GM12878 (cell line): ENCODE measurements around the gene IL3RA. TPM values are rescaled to one million over a fixed set of nuclear protein-coding genes. Genes with fewer than 3 reads are reported as not detected.
"Not testable (repeated sequence)": the region's sequence is repeated elsewhere in the genome, so short reads cannot be mapped to it uniquely, and the experiment has no call there.

Experiments
- ATAC-seq: fragments of 200-7000 bp; cut with Tn5 transposase; 3 replicates; pipeline ENCODE4 v1.9.1; 2020; ENCODE audit warnings: mild to moderate bottlenecking, moderate library complexity
- BruUV-seq: library from RNA; stranded (reverse); fragments of 400-500 nt; replicated peaks from 2 replicates; lab custom pipeline; 2021; lab: Mats Ljungman, UMichigan
- CTCF ChIA-PET: fragments of 300-600 bp; sonication (Branson Sonifier 250); formaldehyde crosslinking; extraction: SDS; loops from one replicate; lab custom pipeline; 2021; ENCODE audit warnings: inconsistent platforms; lab: Yijun Ruan, JAX
- POLR2A ChIA-PET: fragments of 350-600 bp; formaldehyde crosslinking; extraction: SDS; loops from one replicate; lab custom pipeline; 2021; ENCODE audit warnings: inconsistent platforms; lab: Charles Lee
- RAD21 ChIA-PET: fragments of 300-600 bp; sonication (Branson Sonifier 250); formaldehyde crosslinking; loops from one replicate; lab custom pipeline; 2023; ENCODE audit warnings: antibody characterized with exemption; ENCODE audit not compliant: unreplicated experiment; lab: Charles Lee
- SMC1A ChIA-PET: fragments of 300-600 bp; sonication (Branson Sonifier 250); formaldehyde crosslinking; loops from one replicate; lab custom pipeline; 2023; ENCODE audit not compliant: unreplicated experiment, uncharacterized antibody; lab: Charles Lee
- DNase-seq: peaks from one replicate; pipeline ENCODE4 v3.0.0-alpha.2; 2011; ENCODE audit warnings: low read depth, low spot score
- FAIRE-seq: peaks from 3 replicates; lab custom pipeline; 2011; peaks lifted over from hg19 to GRCh38; lab: Jason Lieb, UNC
- H2AFZ ChIP-seq: 2 replicates; pipeline ENCODE4 v1.6.0; 2011; ENCODE audit warnings: low read depth, low read length, control low read depth; ENCODE audit not compliant: control insufficient read depth
- H3K27ac ChIP-seq: 2 replicates; pipeline ENCODE4 v1.5.1; 2011; ENCODE audit warnings: control low read depth; ENCODE audit not compliant: control insufficient read depth, insufficient read depth
- H3K27me3 ChIP-seq, 2 experiments: replicated peaks in 1 of 2; 2 replicates each; pipeline versions ENCODE4 v1.6.0 to v1.6.1; 2011; ENCODE audit warnings: low read length in 1 of 2; ENCODE audit not compliant: control insufficient read depth in 2 of 2, insufficient read depth in 2 of 2
- H3K36me3 ChIP-seq, 2 experiments: 2 replicates each; pipeline ENCODE4 v1.5.1; 2011; ENCODE audit warnings: low read length in 1 of 2; ENCODE audit not compliant: control insufficient read depth in 2 of 2, insufficient read depth in 2 of 2
- H3K4me1 ChIP-seq: 2 replicates; pipeline ENCODE4 v1.6.1; 2011; ENCODE audit warnings: mild to moderate bottlenecking, low read length, moderate library complexity, mixed read lengths; ENCODE audit not compliant: control insufficient read depth, insufficient read depth
- H3K4me2 ChIP-seq: 2 replicates; pipeline ENCODE4 v1.6.0; 2011; ENCODE audit warnings: control low read depth; ENCODE audit not compliant: control insufficient read depth, insufficient read depth
- H3K4me3 ChIP-seq: fragments of 200-600 bp; sonication (generic); 2 replicates; pipeline ENCODE4 v1.5.1; 2016
- H3K79me2 ChIP-seq: 2 replicates; pipeline ENCODE4 v1.6.0; 2011; ENCODE audit warnings: low read length; ENCODE audit not compliant: control insufficient read depth, insufficient read depth
- H3K9ac ChIP-seq: 2 replicates; pipeline ENCODE4 v1.8.0; 2011; ENCODE audit warnings: low read length, control low read depth, mixed read lengths; ENCODE audit not compliant: control insufficient read depth, insufficient read depth
- H3K9me3 ChIP-seq: replicated peaks from 3 replicates; pipeline ENCODE4 v1.5.1; 2011; ENCODE audit warnings: mild to moderate bottlenecking, low read length; ENCODE audit not compliant: control insufficient read depth, insufficient read depth
- H4K20me1 ChIP-seq: 2 replicates; pipeline ENCODE4 v1.6.0; 2011; ENCODE audit not compliant: control insufficient read depth, insufficient read depth
- CEBPB ChIP-seq, 2 experiments: fragments of 150-350 bp in 1 of 2; IDR thresholded peaks; 2 replicates each; pipeline ENCODE4 v1.6.1; 2012 to 2014; ENCODE audit warnings: low read depth in 2 of 2, low read length in 2 of 2, borderline replicate concordance in 1 of 2, inconsistent platforms in 1 of 2
- CREB1 ChIP-seq: IDR thresholded peaks from 2 replicates; pipeline ENCODE4 v1.6.1; 2012; ENCODE audit warnings: low read depth, mild to moderate bottlenecking, inconsistent platforms
- HDAC6 ChIP-seq: fragments of 200-600 bp; sonication (generic); IDR thresholded peaks from one replicate; pipeline ENCODE4 v1.8.0; 2017; ENCODE audit warnings: antibody characterized with exemption; ENCODE audit not compliant: unreplicated experiment
- IRF3 ChIP-seq: fragments of 450-650 bp; IDR thresholded peaks from 2 replicates; pipeline ENCODE4 v1.6.1; 2014; ENCODE audit warnings: mild to moderate bottlenecking
- MAX ChIP-seq: IDR thresholded peaks from 2 replicates; pipeline ENCODE4 v1.6.1; 2012; ENCODE audit warnings: low read depth, low read length, improper control_type of control experiment
- POLR2A ChIP-seq: IDR thresholded peaks from 2 replicates; pipeline ENCODE4 v1.6.1; 2011; ENCODE audit warnings: low read depth, mild to moderate bottlenecking, low read length
- SREBF2 ChIP-seq: IDR thresholded peaks from 2 replicates; pipeline ENCODE4 v1.6.1; 2012; ENCODE audit warnings: mild to moderate bottlenecking, low read length
- WGBS: methylation state at CpG from one replicate; pipeline ENCODE4 v1.1.6; 2016; ENCODE audit warnings: low lambda C conversion rate; ENCODE audit not compliant: insufficient replicate concordance, insufficient coverage; ENCODE audit errors: missing lambda C conversion rate; 5-methylcytosine and 5-hydroxymethylcytosine counted together
- in situ Hi-C: fragments of 300-500 bp; cut with MboI; formaldehyde crosslinking; loops from 9 replicates; pipeline ENCODE4 v1.14.3; 2018; ENCODE audit warnings: mixed read lengths
- intact Hi-C: fragments of 100-400 bp; cut with micrococcal nuclease; formaldehyde crosslinking; loops from one replicate; pipeline ENCODE4 v1.14.2; 2022; ENCODE audit not compliant: unreplicated experiment
- polyA plus RNA-seq, 11 experiments: library from polyadenylated mRNA; depleted of rRNA in 4 of 11; unstranded in 6 of 11; stranded (reverse) in 5 of 11; fragments of >200 nt; fragmentation: Nextera tagmentation in 4 of 11; fragmentation: Illumina TruSeq in 1 of 11; extraction: Ambion mirVana in 4 of 11; extraction: Trizol in 1 of 11; gene quantifications; 1 replicate in 1 of 11; 2 replicates in 10 of 11; pipeline versions ENCODE4 v1.2.1 to v1.2.3, GENCODE V29; 2011 to 2016; ENCODE audit warnings: inconsistent platforms in 2 of 11, missing spikeins in 2 of 11, low read depth in 1 of 11
- total RNA-seq, 4 experiments: library from RNA; depleted of rRNA in 3 of 4; stranded (reverse); fragments of >200 nt in 3 of 4; fragmentation: Illumina TruSeq in 1 of 4; extraction: Trizol in 1 of 4; gene quantifications; 2 replicates each; pipeline versions ENCODE4 v1.2.1 to v1.2.3, GENCODE V29; 2013 to 2021

The IL3RA gene
- total and polyA plus RNA-seq, 10 of the 15 experiments (the other 5 are each of a cell fraction or from before 2014, with no cell fraction given), result 2.1 to 31.1 (median 17.9) TPM

GRCh38 chrX:1425381-1425780 is 88.8 kb downstream of the IL3RA start (continued):
- no peak for TF ChIP-seq MAX
- no peak for TF ChIP-seq SREBF2
- TF ChIP-seq CREB1, result no peak
- TF ChIP-seq IRF3, result no peak
- TF ChIP-seq CEBPB (IDR thresholded peaks at IDR 0.05; ENCODE audit: borderline replicate concordance in 1 of 2, low read depth in 2 of 2, low read length in 2 of 2), result no peak
- no peak for TF ChIP-seq HDAC6

- H3K4me2 ChIP-seq, POLR2A ChIA-PET, H2AFZ ChIP-seq, H3K4me3 ChIP-seq, H3K79me2 ChIP-seq, H3K4me1 ChIP-seq, H4K20me1 ChIP-seq, SMC1A ChIA-PET, FAIRE-seq, H3K9ac ChIP-seq, H3K27ac ChIP-seq, ATAC-seq, RAD21 ChIA-PET, H3K27me3 ChIP-seq, DNase-seq, CTCF ChIA-PET, in situ Hi-C loops, intact Hi-C loops, BruUV-seq: not testable (repeated sequence)
- Histone ChIP-seq H3K9me3 (peaks cover 23% of the 10 kb centered on the region), H3K36me3 (peaks cover 18 to 27% of the 10 kb centered on the region in 2 experiments)
- WGBS, result 93% methylated on average over 16 of the region's 16 CpGs
- TF ChIP-seq POLR2A, result 0 out of 2 replicates have a peak, but pooled peaks have one; percentile 18
Observed at GRCh38 chrX:1426321-1426720, 89.7 kb downstream of the IL3RA start.
